ENCODE results near the gene OLFML1.
"Not testable (repeated sequence)": the region's sequence is repeated elsewhere in the genome, so short reads cannot be mapped to it uniquely, and the experiment has no call there.

OLFML1 gene

GRCh38 chr11:7511401-7511800, 26.1 kb downstream of the OLFML1 start:
- no peak for DNase-seq (ENCODE audit: low read depth, low spot score)
- no peak for TF ChIP-seq CTCF (IDR thresholded peaks at IDR 0.05; ENCODE audit: low read depth, low read length)
- no peak overlapping the region for H3K4me3 ChIP-seq (ENCODE audit: low read depth, low read length)
- in situ Hi-C loops (cut with HindIII; ENCODE audit: low sequenced_read_pairs): no loop called here

DNA sequence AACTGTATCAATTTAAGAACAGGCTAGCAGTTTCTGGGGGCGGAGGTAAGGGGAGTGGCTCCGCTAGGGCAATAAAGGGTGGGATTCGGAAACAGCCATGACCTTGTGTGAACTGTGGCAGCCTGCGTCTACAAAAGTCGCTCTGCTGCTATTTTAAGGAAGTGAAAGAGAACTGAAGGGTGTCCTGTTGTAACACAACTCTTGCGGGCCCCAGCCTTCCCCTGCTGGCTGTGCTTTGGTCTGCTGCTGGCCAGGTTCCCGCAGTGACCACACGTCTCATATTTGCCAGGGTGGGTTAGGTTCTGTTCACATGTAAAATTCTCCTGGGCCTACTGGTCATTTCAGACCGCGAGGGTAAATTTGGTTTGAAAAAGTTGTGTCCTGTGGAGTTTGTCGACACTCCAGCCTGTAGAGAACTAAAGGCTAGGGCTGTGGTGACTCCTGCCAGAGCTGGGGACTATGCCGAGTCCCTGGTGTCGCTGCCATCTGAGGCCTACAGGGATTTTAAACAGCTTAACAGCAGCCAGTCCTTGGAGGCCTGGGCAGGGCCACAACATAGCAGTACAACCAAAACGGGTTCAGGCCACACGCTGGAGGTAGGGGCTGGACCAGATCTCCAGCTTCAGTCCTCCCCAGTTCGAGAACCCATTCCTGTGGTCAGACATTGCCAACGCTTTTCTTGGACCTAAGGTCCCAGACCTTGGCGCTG, 27.4 kb downstream of the OLFML1 start:
- H3K4me3 ChIP-seq (ENCODE audit: low read depth, low read length): peak overlapping the region; percentile 66
- DNase-seq (ENCODE audit: low read depth, low spot score): peak; percentile 15
- in situ Hi-C loops (cut with HindIII; ENCODE audit: low sequenced_read_pairs): no loop called here
- TF ChIP-seq CTCF (IDR thresholded peaks at IDR 0.05; ENCODE audit: low read depth, low read length): no peak

DNA sequence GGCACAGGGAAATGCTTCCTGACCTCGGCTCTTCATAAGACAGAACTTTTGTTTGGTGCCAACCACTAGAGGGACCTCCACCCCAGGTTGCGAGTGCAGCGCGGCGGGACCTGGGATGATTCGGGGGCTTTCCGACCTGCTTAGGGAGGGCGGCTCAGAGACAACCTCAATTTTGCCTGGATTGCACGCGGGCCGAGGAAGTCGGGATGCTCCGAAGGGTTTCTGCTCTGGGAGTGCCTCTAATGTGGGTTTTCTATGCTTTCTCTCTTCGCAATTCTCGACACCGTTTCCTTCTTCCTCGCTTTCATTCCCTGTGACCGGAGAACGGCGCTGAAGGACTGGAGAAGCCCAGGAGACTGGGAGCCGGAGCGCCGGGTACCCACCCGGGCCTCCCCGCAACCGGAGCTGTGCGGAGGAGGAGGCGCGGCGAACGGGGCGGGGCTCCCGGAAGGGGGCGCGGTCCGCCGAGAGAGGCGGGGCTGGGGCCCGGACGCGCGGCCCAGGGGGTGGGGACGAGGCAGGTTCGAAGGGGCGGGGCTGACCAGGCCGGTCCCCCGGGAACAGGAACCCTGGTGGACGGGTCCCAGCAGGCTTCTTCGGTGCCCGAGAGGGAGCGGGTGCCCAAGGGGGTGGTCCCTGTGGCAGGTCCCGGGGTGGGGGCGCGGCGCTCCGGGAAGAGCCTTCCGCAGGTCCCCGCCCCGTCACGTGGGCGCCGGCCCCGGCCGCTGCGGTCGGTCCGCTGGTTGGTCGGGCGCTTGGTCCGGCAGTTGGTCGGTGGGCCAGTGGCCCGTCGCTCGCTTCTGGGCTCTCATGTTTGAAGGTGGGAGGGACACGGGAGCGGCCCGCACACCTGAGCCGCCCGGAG, 28.2 kb downstream of the OLFML1 start, which contains the start of gene PPFIBP2:
Gene PPFIBP2 (plus strand): TSS at position 766 of the 865 bp plus-strand sequence. CDS start 35,477 bp downstream, outside the sequence.
- peak; percentile 55 for DNase-seq (ENCODE audit: low read depth, low spot score)
- in situ Hi-C loops (cut with HindIII; ENCODE audit: low sequenced_read_pairs): no loop called here
- peak; percentile 79 for TF ChIP-seq CTCF (IDR thresholded peaks at IDR 0.05; ENCODE audit: low read depth, low read length)
- peak within 1 kb of the TSS; percentile 66 for H3K4me3 ChIP-seq (ENCODE audit: low read depth, low read length)

DNA sequence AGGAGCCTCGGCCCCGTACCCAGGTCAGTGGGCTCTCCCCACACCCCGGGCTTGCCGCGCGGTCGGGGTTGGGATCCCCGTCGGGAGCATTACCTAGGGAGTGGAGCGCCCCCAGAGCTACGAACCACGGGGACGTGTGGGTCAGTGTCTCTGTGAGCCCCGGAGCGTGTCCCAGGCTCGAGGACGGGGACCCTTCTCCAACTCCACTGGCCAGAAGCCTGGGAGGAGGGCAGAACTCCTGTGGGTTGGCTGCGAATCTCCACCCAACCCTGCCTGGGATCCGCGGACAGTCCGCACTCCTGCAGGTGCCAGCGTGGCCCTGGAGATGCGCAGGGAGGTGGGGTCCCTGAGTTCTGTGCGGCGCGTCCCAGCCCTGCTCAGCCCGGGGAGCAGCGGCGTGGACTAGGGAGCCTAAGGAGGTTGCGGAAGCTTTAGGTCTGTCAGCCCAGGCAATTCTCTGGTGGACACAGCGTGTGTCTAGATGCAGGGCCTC, 28.8 kb downstream of the OLFML1 start:
- peak overlapping the region; percentile 66 for H3K4me3 ChIP-seq (ENCODE audit: low read depth, low read length)
- no peak for TF ChIP-seq CTCF (IDR thresholded peaks at IDR 0.05; ENCODE audit: low read depth, low read length)
- in situ Hi-C loops (cut with HindIII; ENCODE audit: low sequenced_read_pairs): no loop called here
- DNase-seq (ENCODE audit: low read depth, low spot score): no peak

DNA sequence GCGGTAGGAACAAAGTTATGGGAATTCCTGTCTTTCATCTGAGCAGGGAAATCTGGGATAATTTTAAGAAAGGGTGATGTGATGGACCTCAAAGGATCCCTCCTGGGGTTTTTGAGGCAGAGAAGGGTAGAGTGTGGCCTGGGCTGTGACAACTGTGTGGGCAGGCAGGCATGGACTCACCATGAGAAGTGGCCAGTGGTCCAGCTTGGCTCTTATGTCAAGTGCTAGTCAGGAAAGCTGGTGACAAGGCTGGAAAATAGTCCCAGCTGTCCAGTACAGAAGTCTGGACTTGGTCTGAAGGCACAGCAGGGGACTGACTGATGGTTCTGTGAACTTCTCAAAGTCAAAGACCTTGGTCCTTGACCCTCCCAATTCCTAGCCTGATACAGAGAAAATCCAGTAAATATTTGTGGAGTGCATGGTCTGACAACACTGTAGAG, 30.2 kb downstream of the OLFML1 start:
- no peak for DNase-seq (ENCODE audit: low read depth, low spot score)
- TF ChIP-seq CTCF (IDR thresholded peaks at IDR 0.05; ENCODE audit: low read depth, low read length): no peak
- no peak overlapping the region for H3K4me3 ChIP-seq (ENCODE audit: low read depth, low read length)
- in situ Hi-C loops (cut with HindIII; ENCODE audit: low sequenced_read_pairs): no loop called here

DNA sequence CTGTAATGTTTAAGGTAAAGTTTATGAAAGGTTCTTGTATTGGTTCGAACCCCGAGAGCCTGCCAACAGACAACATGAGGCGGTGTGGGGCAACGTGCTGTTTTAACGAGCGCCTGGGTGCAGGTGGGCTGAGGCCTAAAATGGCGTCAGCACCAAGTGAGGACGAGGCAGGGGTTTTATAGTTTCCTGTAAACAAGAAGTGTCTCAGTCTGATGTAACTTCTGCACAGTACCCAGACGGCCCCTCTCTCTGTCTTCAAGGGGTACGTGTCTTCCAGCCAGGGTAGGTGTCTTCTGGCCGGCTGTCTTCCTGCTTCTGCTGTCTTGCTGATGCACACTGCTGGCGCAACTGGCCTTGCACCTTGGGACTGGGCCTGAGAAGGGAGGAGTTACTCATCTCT, 31.2 kb downstream of the OLFML1 start:
- in situ Hi-C loops (cut with HindIII; ENCODE audit: low sequenced_read_pairs): no loop called here
- H3K4me3 ChIP-seq (ENCODE audit: low read depth, low read length): no peak overlapping the region
- TF ChIP-seq CTCF (IDR thresholded peaks at IDR 0.05; ENCODE audit: low read depth, low read length): no peak
- no peak for DNase-seq (ENCODE audit: low read depth, low spot score)

GRCh38 chr11:7517743-7518142, 32.4 kb downstream of the OLFML1 start:
- in situ Hi-C loops (cut with HindIII; ENCODE audit: low sequenced_read_pairs); H3K4me3 ChIP-seq (ENCODE audit: low read depth, low read length); DNase-seq (ENCODE audit: low read depth, low spot score): not testable (repeated sequence)
